Activated T-cell treated with anti-CD3 and anti-CD28 coated beads for 1 hour (primary cell): ENCODE results near the gene RBFOX1.

Experiments
- DNase-seq: peaks from one replicate; pipeline ENCODE4 v3.0.0-alpha.2; 2020; ENCODE audit warnings: low read depth

The RBFOX1 gene

GRCh38 chr16:7602291-7602950 lies 269.8 kb downstream of the RBFOX1 start:
- DNase-seq, result no peak

GRCh38 chr16:7605812-7606211 lies 273.2 kb downstream of the RBFOX1 start:
- no peak for DNase-seq

GRCh38 chr16:7612671-7613070 lies 280.0 kb downstream of the RBFOX1 start:
- no peak for DNase-seq

- DNase-seq, result no peak
Measured at GRCh38 chr16:7613518-7613917, 280.9 kb downstream of the RBFOX1 start.

GRCh38 chr16:7614021-7614795 lies 281.6 kb downstream of the RBFOX1 start:
- DNase-seq, result no peak

GRCh38 chr16:7615565-7615964 lies 282.9 kb downstream of the RBFOX1 start:
- no peak for DNase-seq

DNA sequence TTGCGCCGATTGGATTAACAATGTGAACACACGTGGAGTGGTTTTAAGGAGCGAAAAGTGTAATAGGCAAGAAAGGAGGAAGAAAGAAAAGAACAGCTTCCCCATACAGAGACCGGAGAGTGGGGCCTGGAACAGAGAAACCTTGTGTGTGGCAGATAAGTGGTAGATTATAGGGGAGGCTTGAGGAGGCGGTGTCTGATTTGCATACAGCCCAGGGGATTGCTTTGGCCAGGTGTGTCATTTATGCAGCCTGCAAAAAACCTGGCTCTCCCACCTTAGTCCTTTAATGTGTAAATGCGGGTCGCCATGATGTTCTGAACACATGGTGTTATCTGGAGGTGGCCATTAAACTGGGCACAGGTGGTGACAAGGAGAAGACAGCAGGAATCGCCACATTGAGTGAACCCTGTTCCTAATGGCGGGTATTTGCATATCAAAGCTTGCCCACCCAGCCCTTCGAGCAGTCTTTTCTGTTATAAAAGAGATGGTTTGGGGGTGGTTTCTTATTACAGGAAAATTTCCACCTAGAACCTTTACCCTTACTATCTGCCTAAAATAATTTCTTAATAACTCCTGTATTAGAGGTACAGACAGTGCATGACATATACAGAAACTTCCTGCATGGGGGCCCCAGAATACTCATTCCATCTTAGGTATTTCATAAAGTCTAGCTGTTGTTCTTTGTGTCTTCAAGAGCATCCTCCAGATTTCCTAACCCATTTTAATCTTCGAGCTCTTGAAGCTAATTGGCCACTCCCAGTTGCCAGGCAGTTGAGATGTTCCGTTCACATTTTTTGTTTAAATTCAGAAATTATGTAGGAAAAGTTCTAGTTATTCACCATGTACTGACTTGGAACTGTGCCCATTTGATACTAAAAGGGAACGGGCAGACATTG lies 292.5 kb downstream of the RBFOX1 start:
- no peak for DNase-seq

DNA sequence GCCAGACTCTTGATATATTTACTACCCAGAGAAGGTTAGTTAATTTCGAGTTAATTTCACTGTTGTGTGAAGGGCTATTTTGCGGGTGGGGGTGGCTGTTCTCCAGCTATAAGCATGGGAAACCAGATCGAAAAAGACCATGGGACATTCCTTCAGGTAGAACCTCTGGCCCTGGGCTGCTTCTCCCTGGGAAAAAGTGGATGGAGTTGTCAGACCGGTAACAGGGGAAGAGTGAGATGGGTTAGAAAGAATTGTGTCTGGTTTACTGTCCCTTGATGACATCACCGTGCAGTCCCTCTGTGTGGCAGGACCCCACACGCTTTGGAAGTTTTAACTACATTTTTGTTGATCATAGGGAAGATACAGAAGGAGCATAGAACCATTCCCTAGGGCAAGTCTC lies 296.3 kb downstream of the RBFOX1 start:
- DNase-seq, result no peak

DNA sequence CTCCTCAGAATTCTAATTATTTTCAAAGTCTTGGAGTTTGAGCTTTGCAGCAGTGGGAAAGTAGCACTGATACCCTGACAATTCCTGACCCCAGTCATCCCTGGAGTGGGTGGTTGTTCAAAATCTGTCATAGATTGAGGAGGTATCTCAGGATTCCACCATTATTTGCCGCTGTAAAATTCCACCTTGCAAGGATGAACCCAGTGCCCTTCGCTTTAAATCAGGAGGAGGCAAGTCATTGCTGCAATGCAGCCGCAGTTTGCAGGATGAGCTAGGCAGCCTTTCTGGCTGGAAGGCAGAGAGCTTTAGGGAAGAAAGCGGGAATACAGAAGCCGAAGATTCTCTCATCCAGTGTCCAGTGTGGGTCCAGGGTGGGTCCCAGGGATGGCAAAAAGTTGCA lies 296.9 kb downstream of the RBFOX1 start:
- DNase-seq, result no peak

GRCh38 chr16:7637446-7637845 lies 304.8 kb downstream of the RBFOX1 start:
- no peak for DNase-seq

GRCh38 chr16:7638306-7638705 lies 305.7 kb downstream of the RBFOX1 start:
- no peak for DNase-seq

- DNase-seq, result no peak
Measured at GRCh38 chr16:7640334-7640733, 307.7 kb downstream of the RBFOX1 start.

DNA sequence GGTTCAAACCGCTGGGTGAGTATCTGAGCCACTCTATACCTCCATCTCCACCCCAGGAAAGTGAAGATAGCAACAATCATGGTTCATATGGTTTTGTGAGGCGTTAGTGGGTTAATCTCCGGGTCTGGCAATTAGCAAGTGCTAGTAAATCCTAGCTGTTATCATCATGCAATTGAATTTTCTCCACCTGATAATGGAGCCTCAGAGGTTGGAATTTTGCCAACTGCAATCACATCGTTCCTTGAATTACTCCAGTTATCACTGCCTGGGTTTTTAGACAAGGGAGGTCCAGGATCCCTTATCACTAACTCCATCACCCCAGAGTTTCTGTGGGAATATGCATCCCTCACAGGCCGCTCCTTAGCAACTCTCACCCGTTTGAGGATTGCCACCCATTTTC lies 311.5 kb downstream of the RBFOX1 start:
- DNase-seq, result no peak

- DNase-seq, result no peak
Measured at GRCh38 chr16:7644811-7645210, 312.2 kb downstream of the RBFOX1 start.

DNA sequence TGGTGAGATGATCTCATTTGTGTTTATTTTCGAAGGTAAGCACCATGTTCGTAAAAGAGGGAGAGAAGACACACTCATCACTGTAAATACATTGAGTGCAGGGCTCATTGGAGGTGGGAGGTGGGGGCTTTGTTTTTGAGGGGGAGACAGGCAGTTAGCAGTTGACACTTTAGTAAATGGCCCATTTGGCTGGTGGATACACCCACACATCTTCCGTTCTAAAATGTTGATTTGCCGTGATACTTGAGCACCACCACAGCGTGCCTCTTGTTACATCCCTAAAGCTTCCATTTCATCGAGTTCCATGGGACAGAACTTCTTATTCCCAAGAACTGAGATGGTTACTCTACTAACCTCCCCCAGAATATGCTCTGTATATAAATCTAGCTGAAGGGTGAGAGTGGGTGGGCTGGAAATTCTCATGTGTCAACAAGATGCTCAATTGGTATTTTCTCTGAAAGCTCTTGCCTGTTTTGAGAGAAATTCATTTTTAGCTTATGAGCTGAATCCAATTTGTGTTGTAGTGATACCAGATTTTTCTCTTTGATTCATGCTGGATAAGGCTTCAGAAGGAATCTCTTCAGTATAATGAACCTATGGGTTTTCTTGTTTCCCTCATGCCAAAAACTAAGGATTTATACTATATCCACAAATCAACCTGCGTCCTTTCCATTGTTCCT lies 314.3 kb downstream of the RBFOX1 start:
- no peak for DNase-seq

GRCh38 chr16:7650431-7650830 lies 317.8 kb downstream of the RBFOX1 start:
- no peak for DNase-seq

DNA sequence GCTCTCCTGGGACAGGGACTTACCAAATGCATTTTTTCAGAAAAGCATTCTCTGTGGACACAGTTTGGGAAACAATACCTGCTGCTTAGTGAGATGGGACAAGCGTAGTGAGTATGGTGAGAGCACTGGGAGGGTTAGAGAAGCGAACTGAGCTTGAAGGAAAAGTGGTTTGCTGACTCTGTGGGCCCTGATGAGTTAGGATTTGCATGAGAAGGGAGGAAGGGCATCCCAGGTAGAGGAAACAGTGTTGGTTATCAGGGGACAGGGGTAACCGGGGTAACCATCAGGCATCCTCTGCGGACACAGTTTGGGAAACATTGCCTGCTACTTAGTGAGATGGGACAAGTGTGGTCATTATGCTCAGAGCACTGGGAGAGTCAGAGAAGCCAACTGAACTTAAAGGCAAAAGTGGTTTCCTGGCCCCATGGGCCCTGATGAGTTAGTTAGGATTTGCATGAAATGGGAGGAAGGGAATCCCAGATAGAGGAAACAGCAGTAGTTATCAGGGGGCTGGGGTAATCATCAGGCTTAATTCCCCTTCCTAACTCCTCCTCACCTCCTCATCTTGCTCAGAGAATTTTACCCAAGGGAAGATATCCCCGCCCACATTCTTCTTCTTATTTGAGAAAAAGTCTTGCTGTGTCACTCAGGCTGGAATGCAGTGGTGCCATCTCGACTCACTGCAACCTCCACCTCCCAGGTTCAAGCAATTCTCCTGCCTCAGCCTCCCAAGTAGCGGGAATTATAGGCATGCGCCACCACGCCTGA lies 319.3 kb downstream of the RBFOX1 start:
- DNase-seq, result no peak

- DNase-seq, result no peak
Measured at GRCh38 chr16:7653746-7654461, 321.3 kb downstream of the RBFOX1 start.

- DNase-seq, result no peak
Measured at GRCh38 chr16:7675628-7676027, 343.0 kb downstream of the RBFOX1 start.

- no peak for DNase-seq
Measured at GRCh38 chr16:7680296-7680695, 347.7 kb downstream of the RBFOX1 start.

DNA sequence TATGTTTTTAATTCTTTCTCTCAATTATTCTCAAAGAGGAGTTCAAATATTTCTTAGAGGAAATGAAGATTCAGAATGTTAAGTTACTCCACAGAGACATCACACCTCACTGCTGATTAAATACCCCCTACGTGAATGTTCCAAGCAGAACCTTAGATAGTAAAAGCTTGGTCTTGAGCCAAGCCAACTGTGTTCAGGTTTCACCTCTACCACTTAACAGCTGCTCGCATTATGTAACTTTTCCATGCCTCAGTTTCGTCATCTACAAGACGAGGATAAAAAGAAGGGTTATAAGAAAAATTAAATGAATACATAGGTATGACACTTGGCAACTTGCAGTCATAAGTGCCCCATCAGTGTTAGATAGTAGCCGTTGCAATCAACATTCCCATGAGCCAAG lies 356.2 kb downstream of the RBFOX1 start:
- DNase-seq, result no peak
